Measurements from ENCODE around the gene GABRA5. TPM values are rescaled to one million over a fixed set of nuclear protein-coding genes. Genes with fewer than 3 reads are reported as not detected.

Gene GABRA5
- total RNA-seq, 1 experiment from 2014 or later, result 4.9 TPM

GRCh38 chr15:26954403-26954802 is 87.5 kb downstream of the GABRA5 start:
- Histone ChIP-seq H3K14ac (ENCODE audit: insufficient read depth, low read length) (no peak overlapping the region), H3K4ac (ENCODE audit: low read depth, low read length) (no peak overlapping the region), H3K23ac (ENCODE audit: insufficient read length, low read depth, low read length) (no peak overlapping the region), H3T11ph (ENCODE audit: low read length) (no peak overlapping the region), H2BK15ac (ENCODE audit: low read depth, low read length) (no peak overlapping the region), H3K18ac (ENCODE audit: insufficient read length, low read depth, low read length) (no peak overlapping the region), H3K56ac (ENCODE audit: insufficient read length, low read depth, low read length) (no peak overlapping the region), H3K79me1 (ENCODE audit: insufficient read depth, low read depth, low read length, poor library complexity, severe bottlenecking) (no peaks in the 10 kb centered on the region), H2BK20ac (ENCODE audit: low read depth, low read length, poor library complexity, severe bottlenecking) (no peak overlapping the region), H3K9ac (ENCODE audit: extremely low read depth, insufficient read length, low read length) (no peak overlapping the region), H3K4me1 (ENCODE audit: insufficient read depth, low read length) (no peaks in the 10 kb centered on the region), H2BK5ac (ENCODE audit: insufficient read length, low read length) (no peak overlapping the region), H4K91ac (ENCODE audit: insufficient read length, low read depth, low read length) (no peak overlapping the region), H3K4me2 (ENCODE audit: insufficient read depth, insufficient read length, low read length) (no peak overlapping the region), H2AK5ac (ENCODE audit: insufficient read length, low read length) (no peak overlapping the region), H3K23me2 (ENCODE audit: insufficient read length, low read depth, low read length, poor library complexity, severe bottlenecking) (no peaks in the 10 kb centered on the region), H3K27ac (ENCODE audit: insufficient read length, low read depth, low read length) (no peak overlapping the region), H2BK12ac (ENCODE audit: insufficient read length, low read depth, low read length) (no peak overlapping the region), H3K27me3 (ENCODE audit: insufficient read depth, low read length) (no peaks in the 10 kb centered on the region), H4K8ac (replicated peaks; ENCODE audit: insufficient read length, low read depth, low read length) (no peak overlapping the region), H3K79me2 (ENCODE audit: insufficient read depth, low read length) (no peaks in the 10 kb centered on the region), H3K9me3 (ENCODE audit: control insufficient read depth, low read depth, low read length) (no peaks in the 10 kb centered on the region), H4K20me1 (ENCODE audit: control insufficient read depth, insufficient read depth, insufficient read length) (no peaks in the 10 kb centered on the region), H2AFZ (ENCODE audit: low read length) (no peak overlapping the region), H2BK120ac (ENCODE audit: low read depth, low read length, poor library complexity, severe bottlenecking) (no peak overlapping the region), H4K5ac (ENCODE audit: insufficient read length, low read depth, low read length) (no peak overlapping the region)
- TF ChIP-seq CTCF (conservative IDR thresholded peaks at IDR 0.05), result no peak
- Mint-ChIP-seq H3K36me3 (ENCODE audit: insufficient read depth in 1 of 3, low read depth in 3 of 3) (peaks cover 0 to 4% (median 2%) of the 10 kb centered on the region in 3 experiments; a peak in 3 of 7 replicates), H3K9me3 (peaks cover 14 to 18% of the 10 kb centered on the region in 2 experiments; a peak in 4 of 5 replicates), H3K4me3 (no peak overlapping the region), H3K27me3 (ENCODE audit: low read depth) (no peaks in the 10 kb centered on the region; the same call in none of the 2 replicates), H3K27ac (no peak overlapping the region), H3K4me1 (no peaks in the 10 kb centered on the region)
- no peak for DNase-seq
- WGBS (ENCODE audit: extremely low coverage, insufficient read length, low lambda C conversion rate), result no CpG with 5 or more reads among the region's 2 CpGs
